OCI-M1 (cell line): Measurements from ENCODE around the gene MAP3K2.

ENCODE experiments used
- DNase-seq: peaks from one replicate; lab custom pipeline; 2025; lab: John Stamatoyannopoulos, UW

Gene MAP3K2

GRCh38 chr2:127293386-127293747 lies 94.4 kb downstream of the MAP3K2 start:
- no peak for DNase-seq

DNA sequence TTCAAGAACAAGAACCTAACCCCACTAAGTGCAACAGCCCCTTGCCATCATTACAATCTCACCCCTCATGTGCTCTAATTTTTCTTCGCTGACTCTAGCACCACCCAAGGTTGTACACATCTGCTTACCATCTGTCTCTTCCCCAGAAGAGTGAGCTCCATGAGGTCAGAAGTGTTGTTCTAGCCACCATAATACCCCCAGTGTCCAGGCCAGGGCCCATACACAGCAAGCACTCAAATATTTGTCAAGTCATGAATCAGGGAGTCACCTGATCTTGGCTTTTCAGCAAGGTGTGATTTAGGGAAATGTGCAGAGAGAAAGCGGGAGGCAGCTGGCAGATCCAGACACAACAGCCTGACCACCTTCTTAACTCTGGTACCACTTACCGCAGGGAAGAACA lies 99.5 kb downstream of the MAP3K2 start:
- DNase-seq: no peak

DNA sequence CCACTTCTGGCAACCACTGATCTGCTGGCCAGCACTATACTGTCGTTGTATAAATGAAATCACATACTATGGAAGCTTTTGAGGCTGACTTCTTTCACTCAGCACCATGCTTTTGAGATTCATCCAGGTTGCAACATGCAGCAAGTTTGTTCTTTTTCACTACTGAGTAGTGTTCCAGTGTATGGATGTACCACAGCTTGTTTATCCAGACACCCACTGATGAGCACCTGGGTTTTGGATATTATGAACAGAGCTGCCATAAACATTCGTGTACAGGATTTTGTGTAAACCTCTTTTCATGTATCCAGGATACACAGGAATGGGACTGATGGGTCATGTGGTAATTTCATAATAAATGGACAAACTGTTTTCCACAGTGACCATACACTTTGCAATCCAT lies 104.5 kb downstream of the MAP3K2 start:
- no peak for DNase-seq

DNA sequence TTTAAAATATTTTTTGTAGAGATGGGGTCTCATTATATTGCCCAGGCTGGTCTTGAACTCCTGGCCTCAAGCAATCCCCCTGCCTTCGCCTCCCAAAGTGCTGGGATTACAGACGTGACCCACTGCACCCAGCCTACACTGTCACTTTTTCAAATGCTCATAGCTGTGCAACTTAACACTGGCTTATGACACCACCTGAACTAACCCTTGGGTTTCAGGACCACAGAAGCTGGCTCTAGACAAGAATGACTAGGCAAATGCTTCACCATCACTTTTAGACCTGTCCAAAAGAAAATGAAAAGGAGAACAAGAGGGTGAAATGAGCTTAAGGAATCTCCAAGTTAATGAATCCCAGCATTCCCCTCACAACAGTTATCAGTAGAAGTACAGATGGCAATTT lies 107.1 kb downstream of the MAP3K2 start:
- DNase-seq: no peak

DNA sequence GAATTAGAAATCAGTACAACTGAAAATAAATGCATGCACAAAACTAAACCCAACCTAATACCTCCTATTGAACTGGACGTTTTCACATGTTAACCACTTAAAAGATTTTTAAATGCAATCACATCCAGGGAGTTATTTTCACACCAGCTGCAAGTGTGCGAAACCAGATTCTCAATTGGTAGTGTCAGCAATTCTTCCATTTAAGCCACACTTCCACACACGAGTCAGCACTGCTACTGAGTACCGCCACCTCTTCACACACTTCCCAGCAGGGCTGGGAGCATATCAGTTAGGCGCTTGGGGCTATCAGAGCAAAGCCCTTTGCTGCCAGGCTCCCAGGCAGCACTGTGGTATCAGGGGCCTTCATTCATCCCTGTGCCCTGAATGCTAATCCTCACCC lies 108.0 kb downstream of the MAP3K2 start:
- no peak for DNase-seq

- no peak for DNase-seq
Observed at GRCh38 chr2:127278959-127279358, 108.8 kb downstream of the MAP3K2 start.

DNA sequence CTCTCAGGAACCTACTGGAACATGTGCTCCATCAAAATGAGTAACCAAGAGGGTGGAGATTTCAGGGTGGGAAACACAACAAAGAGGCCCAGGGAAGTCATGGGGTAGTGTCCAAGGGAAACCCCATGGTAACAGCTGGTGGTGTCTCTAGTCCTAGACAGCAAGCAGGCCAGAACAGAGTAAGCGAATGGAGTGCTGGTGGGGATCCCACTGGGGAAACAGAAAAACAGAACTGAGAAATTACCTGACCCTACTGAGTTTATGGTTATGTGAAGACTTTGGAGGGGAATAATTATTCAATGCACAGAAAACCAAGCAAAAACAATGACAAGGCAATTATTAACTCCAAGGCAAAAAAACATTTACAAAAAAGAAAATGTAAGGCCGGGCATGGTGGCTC lies 110.7 kb downstream of the MAP3K2 start:
- DNase-seq: no peak

DNA sequence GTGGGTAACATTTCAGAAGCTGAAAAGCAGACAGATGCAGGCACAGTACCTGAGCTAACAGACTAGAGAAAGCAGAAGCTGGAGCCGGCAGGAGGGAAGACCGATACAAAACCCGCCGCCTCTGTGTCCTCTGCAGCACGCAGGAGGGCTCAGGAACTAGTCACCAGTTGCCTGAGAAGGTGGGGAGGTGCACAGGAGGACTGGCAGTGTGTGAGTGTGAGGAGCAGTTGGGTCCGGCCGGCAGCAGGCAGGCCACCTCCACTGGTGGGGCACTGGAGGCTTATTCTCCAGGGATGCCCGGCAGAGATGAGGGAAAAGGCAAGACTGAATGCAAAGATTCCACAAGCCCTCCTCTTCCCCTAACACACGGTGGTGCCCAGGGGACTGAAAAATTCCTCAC lies 112.0 kb downstream of the MAP3K2 start:
- DNase-seq: no peak

GRCh38 chr2:127275356-127275755 lies 112.4 kb downstream of the MAP3K2 start:
- no peak for DNase-seq

GRCh38 chr2:127270663-127271062 lies 117.1 kb downstream of the MAP3K2 start:
- DNase-seq: no peak

DNA sequence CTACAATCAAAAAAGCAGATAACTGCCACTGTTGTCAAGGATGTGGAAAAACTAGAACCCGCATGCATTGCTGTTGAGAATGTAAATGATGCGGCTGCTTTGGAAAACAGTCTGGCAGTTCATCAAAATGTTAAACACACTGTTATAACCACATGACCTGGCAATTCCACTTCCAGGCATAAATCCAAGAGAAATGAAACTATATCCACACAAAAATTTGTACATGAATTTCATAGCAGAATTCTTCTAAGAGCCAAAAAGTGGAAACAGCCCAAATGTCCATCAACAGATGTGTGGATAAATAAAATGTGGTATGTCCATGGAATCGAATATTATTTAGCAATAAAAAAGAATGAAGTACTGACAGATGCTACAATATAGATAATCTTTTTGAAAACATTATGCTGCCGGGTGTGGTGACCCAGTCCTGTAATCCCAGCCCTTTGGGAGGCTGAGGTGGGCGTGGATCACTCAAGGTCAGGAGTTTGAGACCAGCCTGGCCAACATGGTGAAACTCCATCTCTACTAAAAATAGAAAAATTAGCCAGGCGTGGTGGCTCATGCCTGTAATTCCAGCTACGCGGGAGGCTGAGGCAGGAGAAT lies 125.9 kb downstream of the MAP3K2 start:
- DNase-seq: no peak

- DNase-seq: no peak
Observed at GRCh38 chr2:127259355-127259754, 128.4 kb downstream of the MAP3K2 start.

DNA sequence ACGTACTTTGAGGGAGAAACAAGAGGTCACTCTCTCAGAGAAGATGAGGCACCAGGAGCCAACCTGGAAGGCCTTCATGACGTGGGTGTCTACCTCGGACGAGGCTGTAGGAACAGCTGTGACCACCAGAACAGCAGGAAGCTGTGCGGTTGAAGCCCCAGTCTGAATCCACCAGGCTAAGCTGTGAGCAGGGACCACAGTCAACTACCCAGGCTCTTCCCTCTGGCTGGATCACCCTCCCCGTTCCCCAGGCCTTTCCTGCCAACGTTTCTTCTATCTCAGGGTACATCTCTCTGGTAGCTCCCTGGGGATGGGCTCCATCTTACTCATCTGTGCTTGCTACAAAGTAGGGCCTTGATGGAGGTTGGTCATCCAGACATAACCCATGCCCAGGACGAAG lies 130.9 kb downstream of the MAP3K2 start:
- no peak for DNase-seq

GRCh38 chr2:127256381-127256780 lies 131.4 kb downstream of the MAP3K2 start:
- no peak for DNase-seq

DNA sequence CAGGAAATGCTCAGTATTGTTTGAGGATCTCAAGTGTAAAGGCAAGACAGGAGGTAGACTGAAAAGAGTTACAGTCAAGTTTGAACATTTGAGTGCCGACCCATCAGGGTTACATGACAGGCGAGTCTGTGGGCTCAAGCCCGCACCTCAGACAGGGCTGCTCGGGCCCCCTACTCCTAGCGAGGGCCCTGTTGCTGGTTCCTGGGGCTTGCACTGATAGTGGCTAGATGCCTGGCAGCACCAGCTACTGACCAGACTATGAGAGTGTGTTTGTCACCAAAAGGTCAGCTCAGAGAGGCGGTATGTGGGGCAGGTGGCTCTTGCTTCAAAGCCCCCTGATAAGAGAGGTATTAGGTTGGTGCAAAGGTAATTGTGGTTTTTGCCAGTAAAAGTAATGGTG lies 132.1 kb downstream of the MAP3K2 start:
- DNase-seq: no peak

DNA sequence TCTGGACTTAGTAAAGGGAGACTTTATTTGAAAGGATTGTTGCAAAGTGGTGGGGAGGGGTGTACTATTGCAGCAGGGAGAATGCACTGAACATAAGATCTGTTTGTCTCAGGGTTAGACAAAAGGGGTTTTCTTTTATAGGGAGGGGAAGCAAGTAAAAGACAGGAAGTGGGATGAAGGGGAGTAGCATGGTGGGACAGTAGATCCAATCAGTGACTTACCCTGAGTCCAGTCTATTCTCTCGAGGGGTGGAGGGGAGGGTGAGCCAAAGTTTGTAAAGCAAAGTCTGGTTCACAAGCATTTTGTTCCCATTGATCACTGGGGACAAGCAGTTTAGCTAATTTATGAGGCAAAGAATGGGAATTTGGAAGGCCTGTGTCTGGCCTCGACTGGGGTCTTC lies 132.6 kb downstream of the MAP3K2 start:
- no peak for DNase-seq

- no peak for DNase-seq
Observed at GRCh38 chr2:127254386-127254981, 133.3 kb downstream of the MAP3K2 start.
